HepG2 (cell line): Measurements from ENCODE around the gene SYNC. TPM values are rescaled to one million over a fixed set of nuclear protein-coding genes. Genes with fewer than 3 reads are reported as not detected.
A peak's percentile ranks its signal among the peaks of the same experiment; 100 is the strongest.

Experiments used
- ATAC-seq: fragments of 200-7000 bp; cut with Tn5 transposase; 3 replicates; pipeline ENCODE4 v1.9.1; 2020; ENCODE audit warnings: mild to moderate bottlenecking, moderate library complexity
- BruUV-seq: library from RNA; stranded (reverse); fragments of 400-500 nt; replicated peaks from 2 replicates; lab custom pipeline; 2021; lab: Mats Ljungman, UMichigan
- CTCF ChIA-PET: fragments of 300-600 bp; formaldehyde crosslinking; extraction: SDS; loops from one replicate; lab custom pipeline; 2021; ENCODE audit warnings: low total read pairs, inconsistent platforms, low intra/inter-chr PET ratio; lab: Yijun Ruan, JAX
- POLR2A ChIA-PET: fragments of 350-600 bp; sonication (Branson Sonifier 250); formaldehyde crosslinking; loops from one replicate; lab custom pipeline; 2020; ENCODE audit warnings: antibody characterized with exemption, inconsistent platforms; lab: Yijun Ruan, JAX
- DNase-seq: peaks from one replicate; pipeline ENCODE4 v3.0.0-alpha.2; 2015; ENCODE audit warnings: low spot score
- FAIRE-seq: peaks from 3 replicates; lab custom pipeline; 2011; peaks lifted over from hg19 to GRCh38; lab: Jason Lieb, UNC
- H2AFZ ChIP-seq: one replicate; pipeline ENCODE4 v1.6.1; 2011; ENCODE audit warnings: low read length, inconsistent platforms
- H3K27ac ChIP-seq: fragments of 300-600 bp; 3 replicates; pipeline ENCODE4 v1.8.0; 2011; ENCODE audit warnings: mixed run types, mild to moderate bottlenecking, mixed read lengths, low read length, inconsistent platforms; ENCODE audit not compliant: insufficient read depth; ENCODE audit errors: extremely low read length
- H3K27me3 ChIP-seq, 2 experiments: fragments of 200-600 bp in 1 of 2; 2 replicates in 1 of 2; 3 replicates in 1 of 2; pipeline versions ENCODE4 v1.6.0 to v1.8.0; 2011; ENCODE audit warnings: low read length in 2 of 2, mild to moderate bottlenecking in 2 of 2, moderate library complexity in 2 of 2, inconsistent platforms in 1 of 2; ENCODE audit not compliant: insufficient read depth in 2 of 2, control insufficient read depth in 1 of 2
- H3K36me3 ChIP-seq, 2 experiments: fragments of 200-600 bp in 1 of 2; replicated peaks in 1 of 2; 2 replicates in 1 of 2; 3 replicates in 1 of 2; pipeline versions ENCODE4 v1.5.1 to v1.8.0; 2011; ENCODE audit warnings: low read length in 2 of 2, inconsistent platforms in 1 of 2; ENCODE audit not compliant: insufficient read depth in 2 of 2, control insufficient read depth in 1 of 2
- H3K4me1 ChIP-seq: 2 replicates; pipeline ENCODE4 v1.5.1; 2012; ENCODE audit warnings: low read length, inconsistent platforms; ENCODE audit not compliant: insufficient read depth
- H3K4me2 ChIP-seq: 2 replicates; pipeline ENCODE4 v1.6.0; 2011; ENCODE audit warnings: low read depth, low read length, inconsistent platforms
- H3K4me3 ChIP-seq, 3 experiments: fragments of 200-600 bp in 1 of 3; sonication (generic), shearing (Covaris generic) in 1 of 3; replicated peaks in 1 of 3; 2 replicates each; pipeline ENCODE4 v1.5.1; 2011 to 2016; ENCODE audit warnings: low read length in 3 of 3, inconsistent platforms in 2 of 3, low read depth in 2 of 3, mild to moderate bottlenecking in 2 of 3, control low read depth in 1 of 3, mixed read lengths in 1 of 3; ENCODE audit not compliant: insufficient read depth in 1 of 3
- H3K79me2 ChIP-seq: one replicate; pipeline ENCODE4 v1.6.1; 2011; ENCODE audit warnings: low read length, inconsistent platforms; ENCODE audit not compliant: insufficient read depth
- H3K9ac ChIP-seq: 2 replicates; pipeline ENCODE4 v1.6.0; 2011; ENCODE audit warnings: mild to moderate bottlenecking, low read depth, low read length, inconsistent platforms; ENCODE audit not compliant: insufficient read depth
- H3K9me3 ChIP-seq: 2 replicates; pipeline ENCODE4 v1.5.1; 2012; ENCODE audit warnings: mild to moderate bottlenecking, low read length
- H4K20me1 ChIP-seq: 2 replicates; pipeline ENCODE4 v1.6.0; 2011; ENCODE audit warnings: inconsistent platforms, mild to moderate bottlenecking, low read length, moderate library complexity; ENCODE audit not compliant: insufficient read depth
- FLYWCH1 ChIP-seq: sonication (generic); formaldehyde crosslinking; IDR thresholded peaks from 2 replicates; pipeline ENCODE4 v1.8.1; 2023; ENCODE audit warnings: mild to moderate bottlenecking, missing genetic modification reagents
- FOSL2 ChIP-seq: sonication (generic); formaldehyde crosslinking; IDR thresholded peaks from 2 replicates; pipeline ENCODE4 v1.4.0; 2020; ENCODE audit warnings: missing genetic modification reagents
- GATAD2A ChIP-seq: IDR thresholded peaks from 2 replicates; pipeline ENCODE4 v1.6.1; 2016
- HMG20A ChIP-seq: IDR thresholded peaks from 2 replicates; pipeline ENCODE4 v1.6.1; 2016; ENCODE audit warnings: borderline replicate concordance
- HOXD1 ChIP-seq: sonication (generic); formaldehyde crosslinking; IDR thresholded peaks from 2 replicates; pipeline ENCODE4 v1.5.0; 2020; ENCODE audit warnings: missing genetic modification reagents
- MIER2 ChIP-seq: IDR thresholded peaks from 2 replicates; pipeline ENCODE4 v1.6.1; 2016; ENCODE audit warnings: missing biosample characterization, missing genetic modification reagents
- NCOA1 ChIP-seq: sonication (generic); formaldehyde crosslinking; IDR thresholded peaks from 2 replicates; pipeline ENCODE4 v1.9.0; 2021; ENCODE audit warnings: missing genetic modification reagents
- RAD21 ChIP-seq: fragments of 450-650 bp; formaldehyde crosslinking; IDR thresholded peaks from 2 replicates; pipeline ENCODE4 v1.5.0; 2020; ENCODE audit warnings: mild to moderate bottlenecking
- RXRA ChIP-seq: sonication (generic); formaldehyde crosslinking; IDR thresholded peaks from 2 replicates; pipeline ENCODE4 v1.5.1; 2020; ENCODE audit warnings: missing genetic modification reagents
- RXRB ChIP-seq: IDR thresholded peaks from 2 replicates; pipeline ENCODE4 v1.6.1; 2016; ENCODE audit warnings: borderline replicate concordance, missing genetic modification reagents, missing compliant biosample characterization
- SALL1 ChIP-seq: sonication (generic); formaldehyde crosslinking; IDR thresholded peaks from 2 replicates; pipeline ENCODE4 v1.8.0; 2022; ENCODE audit warnings: mild to moderate bottlenecking, missing genetic modification reagents
- WIZ ChIP-seq: sonication (generic); formaldehyde crosslinking; IDR thresholded peaks from 2 replicates; pipeline ENCODE4 v1.5.1; 2020; ENCODE audit warnings: mild to moderate bottlenecking, missing genetic modification reagents
- ZKSCAN5 ChIP-seq: sonication (generic); formaldehyde crosslinking; IDR thresholded peaks from 2 replicates; pipeline ENCODE4 v1.5.1; 2020; ENCODE audit warnings: mild to moderate bottlenecking, missing genetic modification reagents
- ZNF770 ChIP-seq: sonication (generic); formaldehyde crosslinking; IDR thresholded peaks from 2 replicates; pipeline ENCODE4 v1.5.0; 2020; ENCODE audit warnings: mild to moderate bottlenecking, missing genetic modification reagents
- ZZZ3 ChIP-seq: sonication (generic); formaldehyde crosslinking; IDR thresholded peaks from 2 replicates; pipeline ENCODE4 v1.4.0; 2020; ENCODE audit warnings: missing genetic modification reagents, mild to moderate bottlenecking, borderline replicate concordance
- WGBS: methylation state at CpG from one replicate; pipeline ENCODE4 v1.1.6; 2017; ENCODE audit warnings: low lambda C conversion rate; 5-methylcytosine and 5-hydroxymethylcytosine counted together
- in situ Hi-C: cut with HindIII; loops from 2 replicates; pipeline ENCODE4 v1.10.0; 2017; ENCODE audit warnings: low pct_unique_long_range_greater_than_20kb; ENCODE audit not compliant: extremely low pct_ligation_motif_present
- intact Hi-C: fragments of 100-400 bp; cut with micrococcal nuclease; formaldehyde crosslinking; loops from one replicate; pipeline ENCODE4 v1.10.0; 2022; ENCODE audit not compliant: unreplicated experiment
- polyA plus RNA-seq, 8 experiments: library from polyadenylated mRNA; depleted of rRNA in 3 of 8; stranded (reverse) in 7 of 8; unstranded in 1 of 8; fragments of >200 nt; fragmentation: Illumina TruSeq in 4 of 8; extraction: Trizol in 4 of 8; gene quantifications; 2 replicates each; pipeline versions ENCODE4 v1.2.1 to v1.2.3, GENCODE V29; 2011 to 2016; ENCODE audit warnings: low read depth in 4 of 8, missing spikeins in 1 of 8, mixed read lengths in 1 of 8; ENCODE audit not compliant: insufficient read depth in 1 of 8
- total RNA-seq, 5 experiments: library from RNA; depleted of rRNA; stranded (reverse); fragments of >200 nt; fragmentation: Illumina TruSeq; extraction: Trizol; gene quantifications; 2 replicates each; pipeline ENCODE4 v1.2.3, GENCODE V29; 2016; ENCODE audit warnings: low read depth in 1 of 5
- TF ChIP-seq, protein P1 (sequence below): sonication (generic); formaldehyde crosslinking; IDR thresholded peaks from 2 replicates; pipeline ENCODE4 v1.4.0; 2020; ENCODE audit warnings: low read depth, mild to moderate bottlenecking, missing genetic modification reagents
- TF ChIP-seq, protein P2 (sequence below): sonication (generic); formaldehyde crosslinking; IDR thresholded peaks from 2 replicates; pipeline ENCODE4 v1.8.0; 2022; ENCODE audit warnings: missing genetic modification reagents, mild to moderate bottlenecking, moderate library complexity, borderline replicate concordance

Gene SYNC
- total and polyA plus RNA-seq, 2 of the 13 experiments (the other 11 are each of a cell fraction or from before 2014, with no cell fraction given) = 2.4 to 5.4 TPM

DNA sequence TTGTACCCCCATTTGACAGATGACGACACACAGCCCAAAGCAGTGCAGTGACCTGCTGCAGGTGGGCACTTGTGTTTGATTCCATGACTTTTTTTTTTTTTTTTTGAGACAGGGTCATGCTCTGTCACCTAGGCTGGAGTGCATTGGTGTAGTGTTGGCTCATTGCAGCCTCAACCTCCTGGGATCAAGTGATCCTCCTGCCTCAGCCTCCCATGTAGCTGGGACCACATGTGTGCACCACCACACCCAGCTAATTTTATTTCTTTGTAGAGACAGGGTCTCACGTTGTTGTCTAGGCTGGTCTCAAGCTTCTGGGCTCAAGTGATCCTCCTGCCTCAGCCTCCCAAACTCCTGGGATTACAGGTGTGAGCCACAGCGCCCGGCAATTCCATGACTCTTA is 14.9 kb upstream of the SYNC start (continued):
- TF ChIP-seq, protein P1, sequence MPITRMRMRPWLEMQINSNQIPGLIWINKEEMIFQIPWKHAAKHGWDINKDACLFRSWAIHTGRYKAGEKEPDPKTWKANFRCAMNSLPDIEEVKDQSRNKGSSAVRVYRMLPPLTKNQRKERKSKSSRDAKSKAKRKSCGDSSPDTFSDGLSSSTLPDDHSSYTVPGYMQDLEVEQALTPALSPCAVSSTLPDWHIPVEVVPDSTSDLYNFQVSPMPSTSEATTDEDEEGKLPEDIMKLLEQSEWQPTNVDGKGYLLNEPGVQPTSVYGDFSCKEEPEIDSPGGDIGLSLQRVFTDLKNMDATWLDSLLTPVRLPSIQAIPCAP = no peak
- TF ChIP-seq MIER2 (CRISPR knock-in tag) (no peak), ZNF770 (CRISPR knock-in tag) (peak; percentile 96), RAD21 (CRISPR knock-in tag) (no peak)

DNA sequence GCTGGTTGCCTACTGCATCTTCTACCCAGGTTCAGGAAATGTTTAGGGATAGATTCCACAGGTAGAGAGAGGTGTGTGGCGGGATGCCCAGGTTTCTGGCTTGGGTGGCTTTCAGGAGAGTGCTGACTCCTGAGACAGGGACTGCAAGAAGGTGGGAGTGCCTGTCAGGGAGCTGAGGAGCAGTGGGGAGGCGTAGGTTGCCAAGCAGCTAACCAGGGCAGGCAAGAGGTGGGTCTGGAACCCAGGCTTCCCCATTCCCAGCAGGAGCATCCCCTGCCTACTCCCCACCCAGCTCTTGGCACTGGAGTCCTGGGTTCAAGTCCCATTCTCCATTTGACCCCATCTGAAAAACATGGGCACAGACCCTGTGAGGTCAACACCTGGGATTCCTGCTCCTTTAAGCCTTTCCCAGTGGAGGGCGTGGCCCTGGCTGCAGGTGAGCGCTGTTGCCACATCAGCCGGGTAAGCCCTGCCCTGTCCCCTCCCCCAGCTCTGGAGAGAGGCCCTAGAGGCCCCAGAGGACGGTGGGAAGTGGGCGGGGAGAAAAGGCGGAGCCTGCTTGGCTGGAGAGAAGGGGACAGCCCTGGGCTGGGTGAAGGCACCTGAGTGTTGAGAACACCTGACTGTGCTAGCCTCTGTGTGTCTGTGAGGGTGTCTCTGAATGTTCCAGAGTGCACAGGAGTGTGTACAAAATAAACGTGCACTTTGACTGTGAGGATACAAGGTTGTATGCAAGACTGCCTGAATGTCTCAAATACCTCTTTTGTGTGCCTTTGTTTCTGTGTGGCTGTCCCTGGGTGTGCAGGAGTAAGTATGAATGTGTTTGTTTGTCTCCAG is 14.0 kb upstream of the SYNC start:
- Histone ChIP-seq H3K9me3 (no peaks in the 10 kb centered on the region), H3K79me2 (no peaks in the 10 kb centered on the region), H4K20me1 (no peaks in the 10 kb centered on the region), H2AFZ (peak overlapping the region; percentile 76), H3K4me1 (peaks cover 88% of the 10 kb centered on the region), H3K4me3 (peak overlapping the region; percentile 21 to 66 (median 47); a peak in 5 of 6 replicates), H3K9ac (peak overlapping the region; percentile 53; the same call in 1 of the 2 replicates), H3K27me3 (no peaks in the 10 kb centered on the region), H3K27ac (peak overlapping the region; percentile 58), H3K36me3 (no peaks in the 10 kb centered on the region), H3K4me2 (peak overlapping the region; percentile 88)
- DNase-seq (peak; percentile 89), ATAC-seq (peak; percentile 82), FAIRE-seq (peak; percentile 80)
- BruUV-seq = no TSS peak
- in situ Hi-C loops (no loop called here), intact Hi-C loops (loop anchor here (5.0 to 10.0 kb wide), 2 partner anchors 46 to 158 kb away; partner anchors contain the start of gene FNDC5)
- ChIA-PET POLR2A (interaction anchor here (0.7 to 2.3 kb wide), 8 partner anchors 10 to 56 kb away, joined by 3 to 9 read pairs (median 5); no protein-coding TSS in a partner anchor), CTCF (no interaction called here)
- 12% methylated on average over 5 of the region's 9 CpGs for WGBS
- no peak for TF ChIP-seq HOXD1 (CRISPR knock-in tag)
- TF ChIP-seq, protein P2, sequence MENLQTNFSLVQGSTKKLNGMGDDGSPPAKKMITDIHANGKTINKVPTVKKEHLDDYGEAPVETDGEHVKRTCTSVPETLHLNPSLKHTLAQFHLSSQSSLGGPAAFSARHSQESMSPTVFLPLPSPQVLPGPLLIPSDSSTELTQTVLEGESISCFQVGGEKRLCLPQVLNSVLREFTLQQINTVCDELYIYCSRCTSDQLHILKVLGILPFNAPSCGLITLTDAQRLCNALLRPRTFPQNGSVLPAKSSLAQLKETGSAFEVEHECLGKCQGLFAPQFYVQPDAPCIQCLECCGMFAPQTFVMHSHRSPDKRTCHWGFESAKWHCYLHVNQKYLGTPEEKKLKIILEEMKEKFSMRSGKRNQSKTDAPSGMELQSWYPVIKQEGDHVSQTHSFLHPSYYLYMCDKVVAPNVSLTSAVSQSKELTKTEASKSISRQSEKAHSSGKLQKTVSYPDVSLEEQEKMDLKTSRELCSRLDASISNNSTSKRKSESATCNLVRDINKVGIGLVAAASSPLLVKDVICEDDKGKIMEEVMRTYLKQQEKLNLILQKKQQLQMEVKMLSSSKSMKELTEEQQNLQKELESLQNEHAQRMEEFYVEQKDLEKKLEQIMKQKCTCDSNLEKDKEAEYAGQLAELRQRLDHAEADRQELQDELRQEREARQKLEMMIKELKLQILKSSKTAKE (CRISPR knock-in tag) = no peak
- TF ChIP-seq FLYWCH1 (CRISPR knock-in tag) = no peak
- TF ChIP-seq HMG20A (CRISPR knock-in tag) = no peak
- no peak for TF ChIP-seq WIZ (CRISPR knock-in tag)
- TF ChIP-seq ZZZ3 (CRISPR knock-in tag) = 0 out of 2 replicates have a peak, but pooled peaks have one; percentile 37
- TF ChIP-seq ZKSCAN5 = no peak
- peak; percentile 42; the same call in 1 of the 2 replicates for TF ChIP-seq RXRB (CRISPR knock-in tag)
- TF ChIP-seq SALL1 (CRISPR knock-in tag) = peak; percentile 74
- TF ChIP-seq RXRA (CRISPR knock-in tag) = peak; percentile 71; the same call in 1 of the 2 replicates
- TF ChIP-seq, protein P1 = no peak
- peak; percentile 40; the same call in 1 of the 2 replicates for TF ChIP-seq GATAD2A (CRISPR knock-in tag)
- TF ChIP-seq NCOA1 (CRISPR knock-in tag) = no peak
- peak; percentile 50 for TF ChIP-seq FOSL2
